H1 (cell line): ENCODE measurements around the gene NCEH1. TPM values are rescaled to one million over a fixed set of nuclear protein-coding genes. Genes with fewer than 3 reads are reported as not detected.

ENCODE experiments used
- CEBPB ChIP-seq: IDR thresholded peaks from 2 replicates; pipeline ENCODE4 v1.6.1; 2012; ENCODE audit warnings: low read depth, low read length
- CHD7 ChIP-seq: fragments of 300-600 bp; sonication (generic); IDR thresholded peaks from 2 replicates; pipeline ENCODE4 v1.7.1; 2012; ENCODE audit warnings: low read length, moderate library complexity, mild to moderate bottlenecking, inconsistent platforms; ENCODE audit not compliant: insufficient replicate concordance
- GABPA ChIP-seq: IDR thresholded peaks from 2 replicates; pipeline ENCODE4 v1.6.1; 2011; ENCODE audit warnings: mild to moderate bottlenecking, low read length, moderate library complexity, borderline replicate concordance; ENCODE audit not compliant: insufficient read depth
- MAX ChIP-seq: IDR thresholded peaks from 2 replicates; pipeline ENCODE4 v1.6.1; 2012; ENCODE audit warnings: inconsistent platforms
- RNF2 ChIP-seq: fragments of 200-900, 300-1000 bp; sonication (generic); IDR thresholded peaks from 2 replicates; pipeline ENCODE4 v1.7.1; 2016; ENCODE audit warnings: borderline replicate concordance, low read depth, mild to moderate bottlenecking, antibody characterized with exemption, low read length; ENCODE audit not compliant: poor library complexity, severe bottlenecking; ENCODE audit errors: missing control alignments
- polyA plus RNA-seq, 7 experiments: library from polyadenylated mRNA; depleted of rRNA in 3 of 7; stranded (reverse) in 5 of 7; unstranded in 2 of 7; fragments of >200 nt in 5 of 7; fragments of 200-250 nt in 2 of 7; gene quantifications; 1 replicate in 5 of 7; 2 replicates in 1 of 7; 4 replicates in 1 of 7; pipeline versions ENCODE4 v1.2.1 to v1.2.3, GENCODE V29; 2011 to 2013; ENCODE audit warnings: missing spikeins in 2 of 7, mixed read lengths in 2 of 7
- total RNA-seq: library from RNA; stranded (reverse); fragmentation: NEBNext Ultra II Directional; extraction: Animal tissue kit (Norgen Biotek cat#: 25700); gene quantifications from 2 replicates; pipeline ENCODE4 v1.2.1, GENCODE V29; 2021

Gene NCEH1
- total and polyA plus RNA-seq, 2 of the 8 experiments (the other 6 are each of a cell fraction or from before 2014, with no cell fraction given) = 2.2 to 6.4 TPM

GRCh38 chr3:172690936-172691335 lies 19.9 kb downstream of the NCEH1 start (continued):
- TF ChIP-seq CHD7 (no peak), GABPA (no peak), CEBPB (no peak), MAX (no peak), RNF2 (no peak)
